ENCODE results near the gene TCF7L2.

TCF7L2 gene

DNA sequence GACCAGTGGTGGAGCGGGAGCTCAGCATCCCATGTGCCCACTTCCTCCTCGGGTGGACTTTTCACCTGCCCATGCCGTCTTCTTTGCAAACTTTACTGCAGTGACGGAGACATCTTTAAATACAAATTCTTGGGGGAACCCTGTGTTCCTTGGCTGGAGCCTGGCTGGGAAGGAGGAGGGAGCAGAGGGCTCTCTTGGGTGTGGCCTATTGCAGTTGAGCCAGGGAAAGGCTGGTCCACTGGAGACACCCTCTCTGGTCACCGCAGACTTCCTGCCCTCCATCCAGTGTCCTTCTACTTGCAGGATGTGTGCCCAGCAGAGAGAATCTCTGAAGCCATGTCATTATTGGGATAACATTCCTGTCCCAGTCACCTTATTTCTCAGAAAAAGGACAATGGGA, 67.3 kb downstream of the TCF7L2 start:
- Histone ChIP-seq H3K27me3 (ENCODE audit: insufficient read depth, poor library complexity, severe bottlenecking) (no peaks in the 10 kb centered on the region), H3K27ac (replicated peaks) (no peak overlapping the region), H3K4me3 (replicated peaks; ENCODE audit: insufficient read depth, low read length) (no peak overlapping the region)
- TF ChIP-seq GABPA (IDR thresholded peaks at IDR 0.05; ENCODE audit: low read depth) = no peak
- no peak for TF ChIP-seq POLR2AphosphoS5 (IDR thresholded peaks at IDR 0.05; ENCODE audit: low read depth)
- no peak for TF ChIP-seq SPI1 (IDR thresholded peaks at IDR 0.05; ENCODE audit: borderline replicate concordance, low read depth)
- no peak for TF ChIP-seq REST (IDR thresholded peaks at IDR 0.05; ENCODE audit: insufficient replicate concordance, low read depth)
- TF ChIP-seq CTCF (IDR thresholded peaks at IDR 0.05; ENCODE audit: insufficient read depth, low read length) = no peak
- DNase-seq (ENCODE audit: low read depth in 1 of 2, low spot score in 1 of 2) = no peak

DNA sequence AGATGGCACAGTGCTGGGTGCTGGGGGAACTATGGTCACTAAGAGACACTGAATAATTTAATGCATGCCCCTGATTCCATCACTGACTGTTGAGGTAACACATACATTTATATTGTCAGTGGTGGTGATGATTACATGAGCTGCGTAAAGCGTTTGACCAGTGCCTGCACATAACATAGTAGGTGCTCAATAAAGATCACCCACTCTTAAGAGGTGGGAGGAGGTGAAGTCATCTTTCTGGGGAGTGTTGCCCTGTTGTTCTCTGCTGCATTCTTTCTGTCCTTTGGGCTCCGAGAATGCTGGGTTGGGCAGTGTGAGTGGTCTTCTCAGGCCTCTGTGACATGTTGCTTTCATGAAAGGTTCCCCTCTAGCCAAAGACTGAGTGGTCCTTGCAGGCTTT, 68.0 kb downstream of the TCF7L2 start:
- TF ChIP-seq GABPA (IDR thresholded peaks at IDR 0.05; ENCODE audit: low read depth) (no peak), REST (IDR thresholded peaks at IDR 0.05; ENCODE audit: insufficient replicate concordance, low read depth) (no peak), CTCF (IDR thresholded peaks at IDR 0.05; ENCODE audit: insufficient read depth, low read length) (no peak), SPI1 (IDR thresholded peaks at IDR 0.05; ENCODE audit: borderline replicate concordance, low read depth) (no peak), POLR2AphosphoS5 (IDR thresholded peaks at IDR 0.05; ENCODE audit: low read depth) (no peak)
- DNase-seq (ENCODE audit: low read depth in 1 of 2, low spot score in 1 of 2) = no peak
- H3K27ac ChIP-seq (replicated peaks) = no peak overlapping the region
- no peaks in the 10 kb centered on the region for H3K27me3 ChIP-seq (ENCODE audit: insufficient read depth, poor library complexity, severe bottlenecking)
- no peak overlapping the region for H3K4me3 ChIP-seq (replicated peaks; ENCODE audit: insufficient read depth, low read length)

- no peaks in the 10 kb centered on the region for H3K27me3 ChIP-seq (ENCODE audit: insufficient read depth, poor library complexity, severe bottlenecking)
- H3K4me3 ChIP-seq (replicated peaks; ENCODE audit: insufficient read depth, low read length) = no peak overlapping the region
- DNase-seq (ENCODE audit: low read depth in 1 of 2, low spot score in 1 of 2) = no peak
- no peak overlapping the region for H3K27ac ChIP-seq (replicated peaks)
- TF ChIP-seq POLR2AphosphoS5 (IDR thresholded peaks at IDR 0.05; ENCODE audit: low read depth) (no peak), CTCF (IDR thresholded peaks at IDR 0.05; ENCODE audit: insufficient read depth, low read length) (no peak)
These were observed 69.0 kb downstream of the TCF7L2 start for GRCh38 chr10:113019096-113019495.

GRCh38 chr10:113019692-113020474, 69.8 kb downstream of the TCF7L2 start:
- no peak for DNase-seq (ENCODE audit: low read depth in 1 of 2, low spot score in 1 of 2)
- no peak for TF ChIP-seq GABPA (IDR thresholded peaks at IDR 0.05; ENCODE audit: low read depth)
- no peak for TF ChIP-seq SPI1 (IDR thresholded peaks at IDR 0.05; ENCODE audit: borderline replicate concordance, low read depth)
- no peak for TF ChIP-seq CTCF (IDR thresholded peaks at IDR 0.05; ENCODE audit: insufficient read depth, low read length)
- no peak for TF ChIP-seq REST (IDR thresholded peaks at IDR 0.05; ENCODE audit: insufficient replicate concordance, low read depth)
- TF ChIP-seq POLR2AphosphoS5 (IDR thresholded peaks at IDR 0.05; ENCODE audit: low read depth) = no peak
- Histone ChIP-seq H3K27me3 (ENCODE audit: insufficient read depth, poor library complexity, severe bottlenecking) (no peaks in the 10 kb centered on the region), H3K4me3 (replicated peaks; ENCODE audit: insufficient read depth, low read length) (no peak overlapping the region), H3K27ac (replicated peaks) (no peak overlapping the region)
